Measurements from ENCODE around the gene ATOSA.

ATOSA gene

DNA sequence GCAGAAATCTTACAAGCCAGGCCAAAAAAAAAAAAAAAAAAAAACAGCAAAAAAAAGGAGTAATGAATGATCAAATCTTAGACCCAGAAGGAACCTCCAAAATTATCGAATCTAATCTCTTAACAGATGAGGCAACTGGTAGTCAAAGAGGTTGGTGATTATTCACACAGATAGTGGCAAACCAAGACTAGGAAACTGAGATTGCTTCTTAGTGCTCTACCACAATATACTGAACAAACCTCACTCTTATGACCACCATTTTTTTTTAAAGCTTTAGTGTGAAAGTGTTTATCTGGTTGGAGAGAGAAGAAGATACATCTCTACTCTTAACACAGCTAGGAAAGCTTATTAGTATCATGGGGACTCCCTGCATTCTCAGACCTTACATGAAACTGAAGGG is 17.3 kb downstream of the ATOSA start:
- H3K27ac ChIP-seq (replicated peaks) = no peak overlapping the region
- no peak for DNase-seq (ENCODE audit: low read depth in 1 of 2, low spot score in 1 of 2)
- no peaks in the 10 kb centered on the region for H3K27me3 ChIP-seq (ENCODE audit: insufficient read depth, poor library complexity, severe bottlenecking)
- H3K4me3 ChIP-seq (replicated peaks; ENCODE audit: insufficient read depth, low read length) = no peak overlapping the region
- no peak for TF ChIP-seq SPI1 (IDR thresholded peaks at IDR 0.05; ENCODE audit: borderline replicate concordance, low read depth)

GRCh38 chr15:52660192-52660591 is 19.0 kb downstream of the ATOSA start:
- TF ChIP-seq, protein P1, sequence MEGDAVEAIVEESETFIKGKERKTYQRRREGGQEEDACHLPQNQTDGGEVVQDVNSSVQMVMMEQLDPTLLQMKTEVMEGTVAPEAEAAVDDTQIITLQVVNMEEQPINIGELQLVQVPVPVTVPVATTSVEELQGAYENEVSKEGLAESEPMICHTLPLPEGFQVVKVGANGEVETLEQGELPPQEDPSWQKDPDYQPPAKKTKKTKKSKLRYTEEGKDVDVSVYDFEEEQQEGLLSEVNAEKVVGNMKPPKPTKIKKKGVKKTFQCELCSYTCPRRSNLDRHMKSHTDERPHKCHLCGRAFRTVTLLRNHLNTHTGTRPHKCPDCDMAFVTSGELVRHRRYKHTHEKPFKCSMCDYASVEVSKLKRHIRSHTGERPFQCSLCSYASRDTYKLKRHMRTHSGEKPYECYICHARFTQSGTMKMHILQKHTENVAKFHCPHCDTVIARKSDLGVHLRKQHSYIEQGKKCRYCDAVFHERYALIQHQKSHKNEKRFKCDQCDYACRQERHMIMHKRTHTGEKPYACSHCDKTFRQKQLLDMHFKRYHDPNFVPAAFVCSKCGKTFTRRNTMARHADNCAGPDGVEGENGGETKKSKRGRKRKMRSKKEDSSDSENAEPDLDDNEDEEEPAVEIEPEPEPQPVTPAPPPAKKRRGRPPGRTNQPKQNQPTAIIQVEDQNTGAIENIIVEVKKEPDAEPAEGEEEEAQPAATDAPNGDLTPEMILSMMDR (IDR thresholded peaks at IDR 0.05; ENCODE audit: insufficient read depth, low read length) = no peak
- TF ChIP-seq REST (IDR thresholded peaks at IDR 0.05; ENCODE audit: insufficient replicate concordance, low read depth) = no peak
- no peak for TF ChIP-seq POLR2AphosphoS5 (IDR thresholded peaks at IDR 0.05; ENCODE audit: low read depth)
- TF ChIP-seq SPI1 (IDR thresholded peaks at IDR 0.05; ENCODE audit: borderline replicate concordance, low read depth) = no peak
- no peak for TF ChIP-seq GABPA (IDR thresholded peaks at IDR 0.05; ENCODE audit: low read depth)
- H3K27ac ChIP-seq (replicated peaks) = no peak overlapping the region
- no peak overlapping the region for H3K4me3 ChIP-seq (replicated peaks; ENCODE audit: insufficient read depth, low read length)
- no peaks in the 10 kb centered on the region for H3K27me3 ChIP-seq (ENCODE audit: insufficient read depth, poor library complexity, severe bottlenecking)
- no peak for DNase-seq (ENCODE audit: low read depth in 1 of 2, low spot score in 1 of 2)

- no peak for DNase-seq (ENCODE audit: low read depth in 1 of 2, low spot score in 1 of 2)
- Histone ChIP-seq H3K4me3 (replicated peaks; ENCODE audit: insufficient read depth, low read length) (no peak overlapping the region), H3K27me3 (ENCODE audit: insufficient read depth, poor library complexity, severe bottlenecking) (no peaks in the 10 kb centered on the region), H3K27ac (replicated peaks) (no peak overlapping the region)
- TF ChIP-seq, protein P1 (IDR thresholded peaks at IDR 0.05; ENCODE audit: insufficient read depth, low read length) = no peak
- no peak for TF ChIP-seq POLR2AphosphoS5 (IDR thresholded peaks at IDR 0.05; ENCODE audit: low read depth)
- no peak for TF ChIP-seq GABPA (IDR thresholded peaks at IDR 0.05; ENCODE audit: low read depth)
- TF ChIP-seq REST (IDR thresholded peaks at IDR 0.05; ENCODE audit: insufficient replicate concordance, low read depth) = no peak
These were observed 20.2 kb downstream of the ATOSA start for GRCh38 chr15:52658955-52659354.

- Histone ChIP-seq H3K27me3 (ENCODE audit: insufficient read depth, poor library complexity, severe bottlenecking) (no peaks in the 10 kb centered on the region), H3K27ac (replicated peaks) (no peak overlapping the region), H3K4me3 (replicated peaks; ENCODE audit: insufficient read depth, low read length) (no peak overlapping the region)
- DNase-seq (ENCODE audit: low read depth in 1 of 2, low spot score in 1 of 2) = no peak
- no peak for TF ChIP-seq SPI1 (IDR thresholded peaks at IDR 0.05; ENCODE audit: borderline replicate concordance, low read depth)
- no peak for TF ChIP-seq POLR2AphosphoS5 (IDR thresholded peaks at IDR 0.05; ENCODE audit: low read depth)
- TF ChIP-seq, protein P1 (IDR thresholded peaks at IDR 0.05; ENCODE audit: insufficient read depth, low read length) = no peak
- TF ChIP-seq REST (IDR thresholded peaks at IDR 0.05; ENCODE audit: insufficient replicate concordance, low read depth) = no peak
- no peak for TF ChIP-seq GABPA (IDR thresholded peaks at IDR 0.05; ENCODE audit: low read depth)
These were observed 21.9 kb downstream of the ATOSA start for GRCh38 chr15:52657338-52657737.
